ENCODE data around the gene ST14. TPM values are rescaled to one million over a fixed set of nuclear protein-coding genes. Genes with fewer than 3 reads are reported as not detected.
"Not testable (repeated sequence)": the region's sequence is repeated elsewhere in the genome, so short reads cannot be mapped to it uniquely, and the experiment has no call there.

The ST14 gene
- total RNA-seq, 1 donor from 2014 or later: 0.12 TPM

DNA sequence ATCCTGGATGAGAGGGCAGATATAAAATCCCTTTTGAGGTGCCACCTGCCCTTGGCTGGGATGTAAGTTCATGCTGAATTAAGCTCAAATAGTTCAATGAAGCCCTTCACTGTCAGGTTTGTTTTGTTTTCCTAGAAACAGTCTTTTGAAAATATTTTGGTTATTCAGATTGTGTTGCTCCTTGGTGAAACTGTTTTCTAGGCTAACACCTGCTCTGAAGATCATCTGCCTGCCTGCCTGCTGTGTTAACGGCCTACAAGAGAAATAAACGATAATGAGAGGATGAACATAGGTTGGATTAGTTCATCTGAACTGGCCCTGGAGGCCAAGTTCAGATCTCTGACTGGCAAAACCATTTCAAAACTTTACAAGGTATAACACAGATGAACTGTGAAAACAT, 87.7 kb downstream of the ST14 start:
- no peak overlapping the region for H3K4me3 Mint-ChIP-seq (ENCODE audit: unreplicated experiment)
- DNase-seq: no peak
- H3K9me3 Mint-ChIP-seq (ENCODE audit: unreplicated experiment): peaks cover 2% of the 10 kb centered on the region
- H3K27ac Mint-ChIP-seq (ENCODE audit: unreplicated experiment): no peak overlapping the region
- peaks cover 2% of the 10 kb centered on the region for H3K27me3 Mint-ChIP-seq (ENCODE audit: unreplicated experiment)
- H3K36me3 Mint-ChIP-seq (ENCODE audit: unreplicated experiment): peaks cover 4% of the 10 kb centered on the region
- H3K4me1 Mint-ChIP-seq (ENCODE audit: low read depth, unreplicated experiment): peaks cover 5% of the 10 kb centered on the region
- TF ChIP-seq, protein P1, sequence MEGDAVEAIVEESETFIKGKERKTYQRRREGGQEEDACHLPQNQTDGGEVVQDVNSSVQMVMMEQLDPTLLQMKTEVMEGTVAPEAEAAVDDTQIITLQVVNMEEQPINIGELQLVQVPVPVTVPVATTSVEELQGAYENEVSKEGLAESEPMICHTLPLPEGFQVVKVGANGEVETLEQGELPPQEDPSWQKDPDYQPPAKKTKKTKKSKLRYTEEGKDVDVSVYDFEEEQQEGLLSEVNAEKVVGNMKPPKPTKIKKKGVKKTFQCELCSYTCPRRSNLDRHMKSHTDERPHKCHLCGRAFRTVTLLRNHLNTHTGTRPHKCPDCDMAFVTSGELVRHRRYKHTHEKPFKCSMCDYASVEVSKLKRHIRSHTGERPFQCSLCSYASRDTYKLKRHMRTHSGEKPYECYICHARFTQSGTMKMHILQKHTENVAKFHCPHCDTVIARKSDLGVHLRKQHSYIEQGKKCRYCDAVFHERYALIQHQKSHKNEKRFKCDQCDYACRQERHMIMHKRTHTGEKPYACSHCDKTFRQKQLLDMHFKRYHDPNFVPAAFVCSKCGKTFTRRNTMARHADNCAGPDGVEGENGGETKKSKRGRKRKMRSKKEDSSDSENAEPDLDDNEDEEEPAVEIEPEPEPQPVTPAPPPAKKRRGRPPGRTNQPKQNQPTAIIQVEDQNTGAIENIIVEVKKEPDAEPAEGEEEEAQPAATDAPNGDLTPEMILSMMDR (IDR thresholded peaks at IDR 0.05; ENCODE audit: partially characterized antibody, unreplicated experiment): no peak

DNA sequence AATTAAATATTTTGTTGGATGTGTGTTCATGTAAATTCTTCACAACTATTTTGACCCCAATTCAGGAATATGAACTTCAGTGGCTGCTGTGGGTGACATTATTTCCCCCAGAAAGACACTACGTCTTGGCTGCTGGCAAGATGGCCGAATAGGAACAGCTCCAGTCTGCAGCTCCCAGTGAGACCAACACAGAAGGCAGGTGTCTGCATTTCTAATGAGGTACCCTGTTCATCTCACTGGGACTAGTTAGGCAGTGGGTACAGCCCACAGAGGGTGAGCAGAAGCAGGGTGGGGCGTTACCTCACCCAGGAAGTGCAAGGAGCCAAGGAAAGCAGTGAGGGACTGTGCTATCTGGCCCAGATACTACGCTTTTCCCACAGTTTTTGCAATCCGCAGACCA, 89.8 kb downstream of the ST14 start:
- Mint-ChIP-seq H3K27ac (ENCODE audit: unreplicated experiment) (no peak overlapping the region), H3K36me3 (ENCODE audit: unreplicated experiment) (peaks cover 11% of the 10 kb centered on the region), H3K27me3 (ENCODE audit: unreplicated experiment) (peaks cover 2% of the 10 kb centered on the region), H3K9me3 (ENCODE audit: unreplicated experiment) (peaks cover 4% of the 10 kb centered on the region), H3K4me1 (ENCODE audit: low read depth, unreplicated experiment) (peaks cover 5% of the 10 kb centered on the region), H3K4me3 (ENCODE audit: unreplicated experiment) (no peak overlapping the region)
- TF ChIP-seq, protein P1 (IDR thresholded peaks at IDR 0.05; ENCODE audit: partially characterized antibody, unreplicated experiment): no peak
- no peak for DNase-seq

DNA sequence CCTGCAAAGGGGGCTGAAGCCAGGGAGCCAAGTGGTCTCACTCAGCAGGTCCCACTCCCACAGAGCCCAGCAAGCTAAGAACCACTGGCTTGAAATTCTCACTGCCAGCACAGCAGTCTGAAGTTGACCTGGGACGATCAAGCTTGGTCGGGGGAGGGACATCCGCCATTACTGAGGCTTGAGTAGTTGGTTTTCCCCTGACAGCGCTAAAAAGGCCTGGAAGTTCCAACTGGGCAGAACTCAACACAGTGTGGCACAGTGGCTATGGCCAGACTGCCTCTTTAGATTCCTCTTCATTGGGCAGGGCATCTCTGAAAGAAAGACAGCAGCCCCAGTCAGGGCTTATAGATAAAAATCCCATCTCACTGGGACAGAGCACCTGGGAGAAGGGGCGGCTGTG, 90.3 kb downstream of the ST14 start:
- not testable (repeated sequence) for H3K27ac Mint-ChIP-seq (ENCODE audit: unreplicated experiment); H3K4me1 Mint-ChIP-seq (ENCODE audit: low read depth, unreplicated experiment); H3K9me3 Mint-ChIP-seq (ENCODE audit: unreplicated experiment); DNase-seq; H3K4me3 Mint-ChIP-seq (ENCODE audit: unreplicated experiment); H3K27me3 Mint-ChIP-seq (ENCODE audit: unreplicated experiment)
- peaks cover 11% of the 10 kb centered on the region for H3K36me3 Mint-ChIP-seq (ENCODE audit: unreplicated experiment)

DNA sequence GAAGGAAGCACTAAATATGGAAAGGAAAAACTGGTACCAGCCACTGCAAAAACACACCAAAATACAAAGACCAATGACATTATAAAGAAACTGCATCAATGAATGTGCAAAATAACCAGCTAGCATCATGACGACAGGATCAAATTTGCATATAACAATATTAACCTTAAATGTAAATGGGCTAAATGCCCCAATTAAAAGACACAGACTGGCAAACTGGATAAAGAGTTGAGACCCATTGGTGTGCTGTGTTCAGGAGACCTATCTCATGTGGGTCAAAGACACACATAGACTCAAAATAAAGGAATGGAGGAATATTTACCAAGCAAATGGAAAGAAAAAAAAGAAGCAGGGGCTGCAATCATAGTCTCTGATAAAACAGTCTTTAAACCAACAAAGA, 92.2 kb downstream of the ST14 start:
- H3K4me1 Mint-ChIP-seq (ENCODE audit: low read depth, unreplicated experiment); H3K9me3 Mint-ChIP-seq (ENCODE audit: unreplicated experiment); H3K27ac Mint-ChIP-seq (ENCODE audit: unreplicated experiment); H3K27me3 Mint-ChIP-seq (ENCODE audit: unreplicated experiment); H3K4me3 Mint-ChIP-seq (ENCODE audit: unreplicated experiment); DNase-seq: not testable (repeated sequence)
- peaks cover 15% of the 10 kb centered on the region for H3K36me3 Mint-ChIP-seq (ENCODE audit: unreplicated experiment)

Other genes with a start within 250 kb of the ST14 start
- 19.8 TPM for gene PRDM10, start 156.9 kb upstream of the ST14 start, total RNA-seq (ENCODE audit: unreplicated experiment)
- 183 TPM for gene APLP2, start 89.9 kb upstream of the ST14 start, total RNA-seq (ENCODE audit: unreplicated experiment)
- gene ZBTB44, start 155.1 kb downstream of the ST14 start, total RNA-seq (ENCODE audit: unreplicated experiment): 23.3 TPM

Measured in glutamatergic neuron (in vitro differentiated cells).